Activated naive CD4-positive, alpha-beta T cell treated with anti-CD3 and anti-CD28 coated beads, Interleukin-2, amount 50 U/mL, for 16 hours (primary cell): ENCODE measurements around the gene DNAH7.
"Not testable (repeated sequence)": the region's sequence is repeated elsewhere in the genome, so short reads cannot be mapped to it uniquely, and the experiment has no call there.

Source experiments
- DNase-seq: peaks from one replicate; pipeline ENCODE4 v3.0.0-alpha.2; 2020

DNAH7 gene

DNA sequence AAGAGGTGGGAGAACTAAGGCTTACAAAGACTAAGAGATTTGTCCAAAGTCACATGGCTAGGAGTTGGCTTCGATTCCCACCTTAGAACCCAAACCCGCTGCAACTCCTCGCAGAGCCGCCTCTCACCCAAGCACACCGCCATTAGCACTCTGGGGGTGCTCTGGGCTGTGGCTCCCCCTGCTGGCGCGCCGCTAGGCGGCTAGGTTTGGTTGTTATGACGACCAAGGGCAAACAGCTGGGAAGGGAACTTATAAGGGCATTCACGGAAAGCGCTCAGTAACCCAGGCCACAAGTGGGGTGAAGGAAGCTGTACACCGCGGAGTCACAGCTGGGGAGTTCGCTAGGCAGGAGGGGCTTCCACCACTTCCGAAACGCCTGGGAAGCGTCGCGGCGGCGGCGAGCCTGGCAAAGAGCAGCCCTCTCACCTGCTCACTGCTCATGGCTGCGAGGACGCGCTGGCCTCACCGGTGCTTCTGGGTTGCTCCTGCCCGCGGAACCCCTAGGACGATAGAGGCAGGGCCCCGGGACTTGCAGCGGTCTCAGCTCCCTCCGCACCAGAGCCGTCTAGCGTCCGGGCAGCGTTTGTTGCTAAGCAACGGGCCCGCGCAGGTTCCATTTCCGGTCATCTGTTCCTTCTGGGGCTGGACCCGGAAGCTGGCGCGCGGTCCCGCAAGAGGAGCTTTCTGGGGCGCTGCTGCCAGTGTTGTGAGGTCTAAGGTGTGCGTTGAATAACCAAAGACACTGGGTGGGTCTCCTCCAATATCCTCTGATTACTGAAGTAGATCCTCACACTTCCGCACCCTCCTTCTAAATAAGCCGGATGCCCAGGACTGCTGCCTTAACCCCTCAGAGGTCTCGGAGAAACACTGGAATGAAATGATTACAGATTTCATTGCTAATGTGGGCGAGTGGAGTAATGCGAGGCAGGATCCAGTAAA, at the start of gene DNAH7:
DNAH7 (minus strand) TSS at position 567 of the 939 bp plus-strand sequence; CDS start at position 441, 126 bp downstream.
- peak; percentile 90 for DNase-seq

DNA sequence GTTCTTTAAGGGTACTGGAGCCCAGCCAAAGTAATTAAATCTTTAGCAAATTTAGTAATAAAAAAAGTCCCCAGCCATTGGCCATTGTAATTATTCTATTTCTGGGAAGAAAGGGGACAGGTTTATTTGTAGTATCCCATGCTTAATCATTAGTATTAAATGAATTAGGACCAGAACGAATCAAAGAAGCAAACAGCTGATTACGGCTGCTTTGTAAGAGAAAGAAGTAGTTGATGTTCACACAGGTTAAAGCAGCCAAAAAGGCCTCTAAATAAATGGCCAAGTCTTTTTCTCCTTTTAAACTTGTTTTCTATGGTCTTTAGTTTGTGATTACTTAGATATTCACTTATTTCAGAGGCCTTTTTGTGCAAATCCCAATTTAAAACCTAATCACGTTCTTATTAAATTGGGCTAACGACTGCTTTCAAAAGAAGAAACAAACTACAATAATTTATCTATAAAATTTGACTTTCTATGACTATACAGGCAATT, 48.6 kb upstream of the DNAH7 start:
- DNase-seq = no peak

DNA sequence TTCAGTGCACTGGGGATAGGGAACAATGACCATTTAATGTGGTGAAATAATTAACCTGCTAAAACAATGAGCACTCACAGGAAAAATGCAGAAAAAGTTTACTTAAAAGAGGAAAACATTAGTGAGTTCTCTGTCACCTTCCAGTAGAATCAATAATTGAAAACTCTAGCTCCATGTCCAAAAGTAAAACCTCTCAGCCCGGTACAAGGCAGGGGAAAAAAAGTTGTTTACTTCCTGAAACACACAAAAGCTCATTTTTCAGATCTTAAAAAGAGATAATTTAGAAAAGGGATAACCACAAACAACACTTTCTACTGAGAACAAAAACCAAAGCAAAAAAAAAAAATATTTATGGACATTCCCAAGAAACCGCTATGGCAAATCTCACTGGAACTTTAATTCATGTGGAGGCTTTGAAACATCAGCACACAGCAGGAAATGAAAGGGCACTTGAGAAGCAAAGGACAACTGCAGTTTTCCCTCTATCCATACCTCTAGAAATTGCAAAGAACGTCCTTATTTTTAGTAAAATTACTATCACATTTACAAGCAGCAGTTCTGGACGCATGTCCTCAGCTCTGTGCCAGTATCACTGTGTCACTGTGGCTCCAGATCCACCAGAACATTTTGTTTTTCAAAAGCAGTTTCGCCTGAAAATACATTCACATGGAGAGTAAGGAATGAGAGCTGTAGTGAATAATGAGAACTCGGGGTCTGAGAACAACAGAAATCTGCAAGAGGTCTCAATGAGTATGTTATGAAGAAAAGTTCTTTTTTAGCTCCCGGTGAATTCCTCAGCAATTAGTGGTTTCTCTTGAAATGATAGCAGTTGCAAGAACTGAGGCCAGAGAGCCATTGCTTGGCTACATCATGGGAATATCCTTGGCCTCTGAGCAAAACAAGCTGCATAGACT, 44.7 kb upstream of the DNAH7 start:
- DNase-seq = no peak

DNA sequence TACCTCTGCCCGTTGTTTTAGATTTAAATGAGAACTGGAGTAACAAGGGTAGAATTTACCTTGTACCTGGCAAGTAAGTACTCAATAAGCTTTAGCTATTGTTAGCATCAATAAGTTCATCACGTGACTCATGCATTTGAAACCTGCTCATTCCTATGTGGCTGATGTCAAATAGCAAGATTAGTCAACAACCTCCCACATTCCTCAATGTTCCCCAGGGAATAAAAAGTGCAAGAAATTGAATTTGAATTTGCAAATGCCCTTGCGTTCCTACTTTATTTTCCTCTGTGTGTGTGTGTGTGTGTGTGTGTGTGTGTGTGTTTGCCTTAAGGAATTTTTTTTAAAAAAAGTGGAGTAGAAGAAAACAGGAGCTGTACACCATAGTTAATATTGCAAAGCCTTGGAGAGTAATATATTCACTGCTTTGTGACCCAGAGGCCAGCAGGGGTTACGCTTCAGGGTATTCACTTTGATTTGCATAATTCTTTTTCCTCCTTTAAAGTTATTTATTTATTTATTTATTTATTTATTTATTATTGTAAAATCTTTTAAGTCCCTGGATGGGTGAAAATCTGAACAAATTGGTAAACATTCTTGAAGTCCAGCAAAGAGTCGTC, 43.9 kb upstream of the DNAH7 start:
- DNase-seq = no peak

DNA sequence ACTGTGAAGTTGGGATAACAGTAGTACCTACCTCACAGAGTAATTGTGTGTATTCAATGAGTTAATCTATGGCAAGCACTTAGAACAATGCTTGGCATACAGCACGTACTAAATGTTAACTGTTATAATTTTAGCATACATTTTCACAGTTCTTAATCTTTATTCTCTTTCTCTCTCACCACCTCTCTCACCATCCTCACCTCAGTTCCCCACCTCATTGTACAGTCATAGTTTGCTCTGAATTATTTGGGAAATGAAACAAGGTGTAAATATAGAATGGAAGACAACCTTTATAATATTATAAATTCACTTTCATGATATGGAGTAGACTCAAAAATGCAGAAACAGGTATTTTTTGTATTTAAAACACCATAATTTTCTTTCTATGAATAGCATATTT, 40.0 kb upstream of the DNAH7 start:
- no peak for DNase-seq

DNA sequence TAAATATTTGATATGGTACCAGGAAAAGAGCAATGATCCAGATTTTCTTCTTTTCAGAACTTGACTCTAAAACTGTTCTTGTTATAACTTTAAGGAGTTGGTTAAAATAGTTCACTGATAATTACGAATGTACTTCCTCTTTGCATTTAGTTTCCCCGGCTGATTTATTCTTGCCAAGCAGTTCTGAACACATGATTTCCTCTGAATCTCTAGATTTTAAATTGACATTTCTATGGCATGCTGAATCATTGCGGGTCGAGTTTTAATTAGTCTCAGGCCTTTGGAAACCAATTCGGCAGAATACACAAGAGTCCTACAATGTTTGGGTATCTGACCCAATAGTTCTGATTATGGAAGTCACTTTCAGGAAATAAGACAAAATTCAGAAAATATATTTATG, 37.3 kb upstream of the DNAH7 start:
- DNase-seq = no peak

GRCh38 chr2:196104066-196104465, 35.4 kb upstream of the DNAH7 start:
- DNase-seq = no peak

- DNase-seq = no peak
These were observed 35.0 kb upstream of the DNAH7 start for GRCh38 chr2:196103626-196104025.

GRCh38 chr2:196101325-196101991, 32.8 kb upstream of the DNAH7 start:
- DNase-seq = peak; percentile 38

- DNase-seq = no peak
These were observed 31.3 kb upstream of the DNAH7 start for GRCh38 chr2:196099916-196100315.

DNA sequence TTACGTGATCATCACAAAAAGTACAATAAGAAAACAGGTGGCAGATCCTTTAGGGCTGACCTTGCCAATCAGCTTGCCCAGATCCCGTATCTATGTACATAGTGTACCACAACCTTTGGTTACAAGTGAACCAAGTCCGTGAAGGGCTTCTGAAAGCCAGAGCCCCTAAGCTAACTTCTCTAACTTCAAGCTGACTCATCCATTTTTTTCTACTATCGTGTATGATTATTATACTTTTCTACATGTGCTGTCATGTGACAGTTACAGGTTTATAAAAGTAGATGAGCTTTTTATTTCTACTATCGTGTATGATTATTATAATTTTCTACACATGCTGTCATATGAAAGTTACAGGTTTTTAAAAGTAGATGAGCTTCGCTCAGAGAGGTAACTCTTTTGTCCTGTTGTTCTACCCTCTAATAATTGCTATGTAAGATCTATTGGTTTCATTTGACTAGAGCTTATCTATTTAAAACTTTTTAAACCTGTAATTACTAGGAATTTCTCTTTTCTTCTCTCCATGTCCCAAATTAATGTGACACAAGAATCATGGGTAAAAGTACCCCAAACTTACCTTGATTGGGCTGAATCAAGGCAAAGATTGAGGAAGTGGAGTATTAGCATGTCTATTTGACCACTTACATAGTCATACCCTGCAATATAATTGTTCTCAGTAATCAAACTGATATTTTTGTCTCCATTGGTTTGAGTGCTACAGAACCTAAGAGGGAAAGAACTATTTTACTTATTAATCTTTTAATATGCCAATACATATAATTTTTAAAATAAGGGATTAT, 29.4 kb upstream of the DNAH7 start:
- no peak for DNase-seq

GRCh38 chr2:196096982-196097745, 28.5 kb upstream of the DNAH7 start:
- no peak for DNase-seq

DNA sequence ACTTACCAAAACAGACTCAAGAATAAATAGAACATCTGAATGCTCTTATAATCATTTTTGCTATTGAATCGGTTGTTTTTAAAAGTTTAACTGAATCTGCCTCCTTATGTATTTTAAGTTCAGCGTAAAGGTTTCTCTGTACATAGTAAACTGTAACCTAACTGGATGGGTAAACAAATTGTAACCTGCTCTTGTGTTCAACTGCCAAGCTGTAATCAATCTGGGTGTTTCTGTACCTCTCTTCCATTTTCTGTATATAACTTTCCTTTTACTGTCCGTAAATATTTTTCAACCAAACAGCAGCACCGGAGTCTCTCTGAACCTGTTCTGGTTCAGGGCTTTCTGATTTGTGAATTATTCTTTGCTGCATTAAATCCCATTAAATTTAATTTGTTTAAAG, 27.6 kb upstream of the DNAH7 start:
- DNase-seq = no peak

- not testable (repeated sequence) for DNase-seq
These were observed 20.8 kb upstream of the DNAH7 start for GRCh38 chr2:196089448-196089847.

GRCh38 chr2:196088203-196088602, 19.6 kb upstream of the DNAH7 start:
- no peak for DNase-seq

DNA sequence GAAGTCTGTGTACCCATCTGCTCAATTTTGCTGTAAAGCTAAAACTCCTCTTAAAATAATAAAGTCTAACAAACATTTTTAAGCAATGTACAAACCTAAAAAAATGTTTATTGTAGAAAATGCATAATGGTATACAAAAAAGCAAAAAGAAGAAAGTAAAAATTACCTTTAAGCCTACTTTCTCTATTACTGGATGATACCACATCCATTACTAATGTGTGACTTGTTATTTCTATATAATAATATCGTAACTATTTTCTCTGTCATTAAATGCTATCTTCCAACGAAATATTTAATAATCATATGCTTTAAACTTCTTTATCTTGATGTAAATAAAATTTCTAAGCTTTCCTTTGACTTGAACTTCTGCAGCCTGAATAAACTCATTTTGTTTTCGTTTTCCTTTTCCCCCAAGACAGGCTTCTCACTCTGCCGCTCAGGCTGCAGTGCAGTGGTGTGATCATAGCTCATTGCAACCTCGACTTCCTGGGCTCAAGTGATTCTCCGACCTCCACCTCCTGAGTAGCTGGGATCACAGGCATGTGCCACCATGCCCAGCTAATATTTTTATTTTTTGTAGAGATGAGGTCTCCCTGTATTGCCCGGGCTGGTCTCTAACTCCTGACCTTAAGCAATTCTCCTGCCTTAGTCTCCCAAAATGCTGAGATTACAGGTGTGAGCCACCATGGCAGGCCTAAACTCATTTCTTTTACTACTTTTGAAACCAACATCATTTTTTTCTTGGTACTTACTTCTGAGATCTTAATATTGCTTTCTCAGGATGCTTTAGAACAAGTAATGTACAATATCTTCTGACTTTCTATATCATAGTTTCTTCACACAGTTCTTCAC, 18.1 kb upstream of the DNAH7 start:
- DNase-seq = no peak

- DNase-seq = no peak
These were observed 15.0 kb upstream of the DNAH7 start for GRCh38 chr2:196083601-196084000.

- DNase-seq = no peak
These were observed 11.9 kb upstream of the DNAH7 start for GRCh38 chr2:196080526-196080925.

- DNase-seq = no peak
These were observed 10.4 kb upstream of the DNAH7 start for GRCh38 chr2:196079052-196079451.

DNA sequence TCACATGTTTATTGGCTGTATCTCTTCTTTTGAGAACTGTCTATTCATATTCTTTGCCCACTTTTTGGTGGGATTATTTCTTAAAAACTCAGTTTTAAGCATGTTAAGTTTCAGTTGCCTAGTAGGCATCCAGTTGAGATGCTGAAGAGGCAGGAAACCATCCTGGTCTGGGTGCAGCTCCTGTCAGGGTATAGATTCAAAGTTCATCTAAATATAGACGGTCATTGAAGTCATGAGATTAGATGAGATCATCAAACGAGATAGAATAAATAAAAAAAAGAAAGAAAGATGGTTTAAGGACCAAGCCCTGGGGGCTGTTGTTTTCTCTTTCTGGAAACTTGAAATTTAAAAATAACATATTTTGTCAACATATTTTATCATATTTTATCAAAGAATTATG, 9.2 kb upstream of the DNAH7 start:
- DNase-seq = no peak
